Trophoblast cell (in vitro differentiated cells and primary cell): Measurements from ENCODE around the gene ALDH1B1.

Source experiments
- DNase-seq, 2 donors: peaks; one replicate each; pipeline ENCODE4 v3.0.0-alpha.2; 2016
- H2AFZ ChIP-seq: 2 replicates; pipeline ENCODE4 v1.6.1; 2013; ENCODE audit warnings: low read length, moderate library complexity, mild to moderate bottlenecking; ENCODE audit not compliant: insufficient read depth, poor library complexity
- H2AK5ac ChIP-seq: 2 replicates; pipeline ENCODE4 v1.6.1; 2013; ENCODE audit warnings: mild to moderate bottlenecking, low read length
- H2BK120ac ChIP-seq: 2 replicates; pipeline ENCODE4 v1.6.1; 2013; ENCODE audit warnings: low read length, mild to moderate bottlenecking, moderate library complexity; ENCODE audit not compliant: insufficient read depth, poor library complexity
- H2BK12ac ChIP-seq: 2 replicates; pipeline ENCODE4 v1.6.1; 2013; ENCODE audit warnings: mild to moderate bottlenecking, low read length, moderate library complexity
- H2BK5ac ChIP-seq: 2 replicates; pipeline ENCODE4 v1.6.1; 2013; ENCODE audit warnings: low read length, low read depth, moderate library complexity, mild to moderate bottlenecking; ENCODE audit not compliant: poor library complexity
- H3K14ac ChIP-seq: 2 replicates; pipeline ENCODE4 v1.6.1; 2013; ENCODE audit warnings: mild to moderate bottlenecking, low read length
- H3K18ac ChIP-seq: 2 replicates; pipeline ENCODE4 v1.6.1; 2013; ENCODE audit warnings: mild to moderate bottlenecking, low read length
- H3K23ac ChIP-seq: 2 replicates; pipeline ENCODE4 v1.6.1; 2013; ENCODE audit warnings: low read length
- H3K27ac ChIP-seq: 2 replicates; pipeline ENCODE4 v1.5.1; 2013; ENCODE audit warnings: low read depth, mild to moderate bottlenecking, inconsistent platforms, low read length, moderate library complexity
- H3K27me3 ChIP-seq: 2 replicates; pipeline ENCODE4 v1.6.1; 2013; ENCODE audit warnings: inconsistent platforms, mild to moderate bottlenecking, low read length, moderate library complexity; ENCODE audit not compliant: insufficient read depth
- H3K36me3 ChIP-seq, 2 experiments: 1 replicate in 1 of 2; 2 replicates in 1 of 2; pipeline ENCODE4 v1.6.1; 2013; ENCODE audit warnings: low read length in 2 of 2, mild to moderate bottlenecking in 2 of 2, moderate library complexity in 1 of 2; ENCODE audit not compliant: insufficient read depth in 2 of 2, control insufficient read depth in 1 of 2
- H3K4ac ChIP-seq: 2 replicates; pipeline ENCODE4 v1.6.1; 2013; ENCODE audit warnings: low read depth, mild to moderate bottlenecking, low read length, moderate library complexity
- H3K4me1 ChIP-seq, 2 experiments: 1 replicate in 1 of 2; 2 replicates in 1 of 2; pipeline ENCODE4 v1.6.1; 2013; ENCODE audit warnings: low read length in 2 of 2, mild to moderate bottlenecking in 2 of 2, moderate library complexity in 1 of 2; ENCODE audit not compliant: insufficient read depth in 2 of 2, control insufficient read depth in 1 of 2
- H3K4me2 ChIP-seq: 2 replicates; pipeline ENCODE4 v1.6.1; 2013; ENCODE audit warnings: inconsistent platforms, mild to moderate bottlenecking, low read length, moderate library complexity
- H3K4me3 ChIP-seq: 2 replicates; pipeline ENCODE4 v1.5.1; 2013; ENCODE audit warnings: mild to moderate bottlenecking, low read depth, low read length, inconsistent platforms
- H3K79me1 ChIP-seq: one replicate; pipeline ENCODE4 v1.6.1; 2013; ENCODE audit warnings: low read length
- H3K79me2 ChIP-seq: 2 replicates; pipeline ENCODE4 v1.6.1; 2013; ENCODE audit warnings: low read length, mild to moderate bottlenecking; ENCODE audit not compliant: control insufficient read depth, insufficient read depth, poor library complexity
- H3K9ac ChIP-seq: 2 replicates; pipeline ENCODE4 v1.6.1; 2013; ENCODE audit warnings: mild to moderate bottlenecking, low read length
- H3K9me3 ChIP-seq: 2 replicates; pipeline ENCODE4 v1.6.1; 2013; ENCODE audit warnings: low read depth, mild to moderate bottlenecking, control low read depth, inconsistent platforms, low read length; ENCODE audit not compliant: insufficient read depth
- H4K12ac ChIP-seq: 2 replicates; pipeline ENCODE4 v1.6.1; 2013; ENCODE audit warnings: low read depth, mild to moderate bottlenecking, low read length, moderate library complexity
- H4K8ac ChIP-seq: 2 replicates; pipeline ENCODE4 v1.6.1; 2013; ENCODE audit warnings: low read depth, mild to moderate bottlenecking, low read length, moderate library complexity
- H4K91ac ChIP-seq: one replicate; pipeline ENCODE4 v1.6.1; 2013; ENCODE audit warnings: low read depth, mild to moderate bottlenecking, low read length, moderate library complexity
- WGBS: extraction: QIAGEN DNeasy Blood & Tissue Kit; methylation state at CpG from one replicate; pipeline ENCODE4 v1.1.7; 2013; ENCODE audit warnings: missing lambda C conversion rate; ENCODE audit not compliant: insufficient read length, insufficient coverage; ENCODE audit errors: extremely low coverage; 5-methylcytosine and 5-hydroxymethylcytosine counted together

Gene ALDH1B1

GRCh38 chr9:38435521-38435920 is 43.0 kb downstream of the ALDH1B1 start:
- Histone ChIP-seq H3K79me1 (no peaks in the 10 kb centered on the region), H3K18ac (no peak overlapping the region), H3K4me3 (no peak overlapping the region), H2BK12ac (no peak overlapping the region), H3K23ac (no peak overlapping the region), H3K79me2 (no peaks in the 10 kb centered on the region), H3K9ac (no peak overlapping the region), H3K27me3 (no peaks in the 10 kb centered on the region), H3K36me3 (no peaks in the 10 kb centered on the region), H2BK120ac (no peak overlapping the region), H2BK5ac (no peak overlapping the region), H3K14ac (no peak overlapping the region), H3K4me1 (peaks cover 6 to 7% of the 10 kb centered on the region in 2 experiments), H3K4me2 (no peak overlapping the region), H3K4ac (no peak overlapping the region), H3K27ac (no peak overlapping the region), H2AFZ (no peak overlapping the region), H2AK5ac (no peak overlapping the region), H4K91ac (no peak overlapping the region), H4K12ac (no peak overlapping the region), H3K9me3 (no peaks in the 10 kb centered on the region), H4K8ac (no peak overlapping the region)
- peak; percentile 12 to 75 for DNase-seq
- WGBS: no CpG with 5 or more reads among the region's 2 CpGs

GRCh38 chr9:38436708-38437107 is 44.2 kb downstream of the ALDH1B1 start:
- H3K4me3 ChIP-seq: no peak overlapping the region
- H3K4me2 ChIP-seq: no peak overlapping the region
- H3K79me2 ChIP-seq: no peaks in the 10 kb centered on the region
- no peaks in the 10 kb centered on the region for H3K9me3 ChIP-seq
- H3K27ac ChIP-seq: no peak overlapping the region
- DNase-seq: no peak
- H3K36me3 ChIP-seq: no peaks in the 10 kb centered on the region
- H2BK120ac ChIP-seq: no peak overlapping the region
- no peak overlapping the region for H3K18ac ChIP-seq
- no peak overlapping the region for H3K14ac ChIP-seq
- peaks cover 6 to 7% of the 10 kb centered on the region in 2 experiments for H3K4me1 ChIP-seq
- H4K91ac ChIP-seq: no peak overlapping the region
- no peak overlapping the region for H2AFZ ChIP-seq
- H3K79me1 ChIP-seq: no peaks in the 10 kb centered on the region
- no peak overlapping the region for H2BK5ac ChIP-seq
- H2AK5ac ChIP-seq: no peak overlapping the region
- H3K27me3 ChIP-seq: no peaks in the 10 kb centered on the region
- no peak overlapping the region for H3K23ac ChIP-seq
- no peak overlapping the region for H3K9ac ChIP-seq
- WGBS: no CpG with 5 or more reads among the region's 2 CpGs
- no peak overlapping the region for H4K8ac ChIP-seq
- H2BK12ac ChIP-seq: no peak overlapping the region
- no peak overlapping the region for H4K12ac ChIP-seq
- H3K4ac ChIP-seq: no peak overlapping the region

GRCh38 chr9:38437193-38437823 is 44.8 kb downstream of the ALDH1B1 start:
- H3K79me1 ChIP-seq: no peaks in the 10 kb centered on the region
- no peak overlapping the region for H3K4ac ChIP-seq
- peak overlapping the region; percentile 69 for H4K8ac ChIP-seq
- H3K4me2 ChIP-seq: peak overlapping the region; percentile 18
- H3K9me3 ChIP-seq: no peaks in the 10 kb centered on the region
- no peaks in the 10 kb centered on the region for H3K36me3 ChIP-seq
- no peak overlapping the region for H3K9ac ChIP-seq
- DNase-seq: peak in 1 of 2 donors; percentile 30
- no peak overlapping the region for H3K4me3 ChIP-seq
- no peak overlapping the region for H2BK12ac ChIP-seq
- no peak overlapping the region for H3K23ac ChIP-seq
- peak overlapping the region; percentile 18 for H2BK120ac ChIP-seq
- no peak overlapping the region for H4K12ac ChIP-seq
- no peak overlapping the region for H2AK5ac ChIP-seq
- no peak overlapping the region for H4K91ac ChIP-seq
- H3K18ac ChIP-seq: no peak overlapping the region
- H3K14ac ChIP-seq: no peak overlapping the region
- no peaks in the 10 kb centered on the region for H3K27me3 ChIP-seq
- no CpG with 5 or more reads among the region's 11 CpGs for WGBS
- H3K79me2 ChIP-seq: no peaks in the 10 kb centered on the region
- no peak overlapping the region for H3K27ac ChIP-seq
- H2AFZ ChIP-seq: peak overlapping the region; percentile 46
- no peak overlapping the region for H2BK5ac ChIP-seq
- peaks cover 6 to 7% of the 10 kb centered on the region in 2 experiments for H3K4me1 ChIP-seq

- Histone ChIP-seq H3K4me2 (no peak overlapping the region), H2AFZ (no peak overlapping the region), H2AK5ac (no peak overlapping the region), H4K8ac (no peak overlapping the region), H3K79me1 (no peaks in the 10 kb centered on the region), H3K23ac (no peak overlapping the region), H3K14ac (no peak overlapping the region), H3K18ac (no peak overlapping the region), H3K9ac (no peak overlapping the region), H3K4me1 (peaks cover 6 to 7% of the 10 kb centered on the region in 2 experiments), H2BK12ac (no peak overlapping the region), H3K79me2 (no peaks in the 10 kb centered on the region), H3K4ac (no peak overlapping the region), H3K36me3 (no peaks in the 10 kb centered on the region), H3K9me3 (no peaks in the 10 kb centered on the region), H3K27me3 (no peaks in the 10 kb centered on the region), H3K4me3 (no peak overlapping the region), H4K12ac (no peak overlapping the region), H3K27ac (no peak overlapping the region), H2BK5ac (no peak overlapping the region), H4K91ac (no peak overlapping the region), H2BK120ac (no peak overlapping the region)
- no peak for DNase-seq
- no CpG with 5 or more reads among the region's 3 CpGs for WGBS
Measured at GRCh38 chr9:38439291-38439915, 46.9 kb downstream of the ALDH1B1 start.
